GM23248 (cell line): ENCODE data around the gene CHTF18.

ENCODE experiments used
- EZH2 ChIP-seq: fragments of 200-600 bp; sonication (generic); IDR thresholded peaks from 2 replicates; pipeline ENCODE4 v1.6.1; 2018; ENCODE audit warnings: antibody characterized with exemption, mild to moderate bottlenecking; ENCODE audit not compliant: insufficient read depth, poor library complexity, severe bottlenecking
- EZH2phosphoT487 ChIP-seq: fragments of 200-600 bp; sonication (generic); IDR thresholded peaks from 2 replicates; pipeline ENCODE4 v1.6.1; 2018; ENCODE audit warnings: antibody characterized with exemption, moderate library complexity, mild to moderate bottlenecking, low read depth; ENCODE audit not compliant: insufficient read depth

GRCh38 chr16:839643-840408, 51.4 kb downstream of the CHTF18 start:
- TF ChIP-seq EZH2: no peak
- no peak for TF ChIP-seq EZH2phosphoT487
